H1 (cell line): ENCODE results near the gene SIGLEC10. TPM values are rescaled to one million over a fixed set of nuclear protein-coding genes. Genes with fewer than 3 reads are reported as not detected.

Source experiments
- CTCF ChIA-PET: fragments of 300-600 bp; sonication (Branson Sonifier 250); formaldehyde crosslinking; loops from one replicate; lab custom pipeline; 2021; ENCODE audit not compliant: partially characterized antibody; lab: Charles Lee
- POLR2A ChIA-PET: fragments of 300-600 bp; sonication (Branson Sonifier 250); formaldehyde crosslinking; loops from one replicate; lab custom pipeline; 2021; ENCODE audit warnings: inconsistent platforms; ENCODE audit not compliant: partially characterized antibody; lab: Charles Lee
- DNase-seq, 2 experiments: peaks; one replicate each; pipeline versions ENCODE4 v3.0.0 to v3.0.0-alpha.2; 2010 to 2022; ENCODE audit warnings: low spot score in 2 of 2, low read depth in 1 of 2, mixed read lengths in 1 of 2
- FAIRE-seq: peaks from 2 replicates; lab custom pipeline; 2011; peaks lifted over from hg19 to GRCh38; lab: Jason Lieb, UNC
- H2AFZ ChIP-seq: 2 replicates; pipeline ENCODE4 v1.8.1; 2012; ENCODE audit warnings: low read length, inconsistent platforms
- H2AK5ac ChIP-seq: 2 replicates; pipeline ENCODE4 v1.6.1; 2013; ENCODE audit warnings: low read depth, low read length
- H2BK120ac ChIP-seq: replicated peaks from 2 replicates; pipeline ENCODE3; 2013; ENCODE audit warnings: low read depth, low read length, inconsistent platforms
- H2BK12ac ChIP-seq: 2 replicates; pipeline ENCODE4 v1.6.1; 2013; ENCODE audit warnings: low read depth, low read length
- H2BK15ac ChIP-seq: 2 replicates; pipeline ENCODE4 v1.6.1; 2013; ENCODE audit warnings: low read length
- H2BK20ac ChIP-seq: 2 replicates; pipeline ENCODE4 v1.6.1; 2013; ENCODE audit warnings: low read length
- H2BK5ac ChIP-seq: 2 replicates; pipeline ENCODE4 v1.6.1; 2013; ENCODE audit warnings: low read depth, low read length
- H3K14ac ChIP-seq: 2 replicates; pipeline ENCODE4 v1.6.1; 2013; ENCODE audit warnings: inconsistent platforms; ENCODE audit not compliant: insufficient read length
- H3K18ac ChIP-seq: 2 replicates; pipeline ENCODE4 v1.6.1; 2013; ENCODE audit warnings: low read length; ENCODE audit errors: extremely low read depth
- H3K23ac ChIP-seq: 2 replicates; pipeline ENCODE4 v1.6.1; 2013; ENCODE audit warnings: inconsistent platforms; ENCODE audit not compliant: insufficient read length
- H3K23me2 ChIP-seq: 2 replicates; pipeline ENCODE4 v1.6.1; 2013; ENCODE audit warnings: low read depth, low read length
- H3K27ac ChIP-seq: 2 replicates; pipeline ENCODE4 v1.6.1; 2011; ENCODE audit warnings: low read depth, low read length, inconsistent platforms
- H3K27me3 ChIP-seq, 4 experiments: replicated peaks in 1 of 4; 1 replicate in 1 of 4; 2 replicates in 3 of 4; pipeline versions ENCODE4 v1.6.1 to v1.8.1; 2011 to 2013; ENCODE audit warnings: low read length in 3 of 4, mild to moderate bottlenecking in 3 of 4, inconsistent platforms in 2 of 4, mixed read lengths in 2 of 4, moderate library complexity in 1 of 4; ENCODE audit not compliant: control insufficient read depth in 3 of 4, insufficient read depth in 3 of 4; ENCODE audit errors: extremely low read depth in 1 of 4
- H3K36me3 ChIP-seq, 4 experiments: 2 replicates each; pipeline versions ENCODE4 v1.6.1 to v1.8.1; 2011 to 2013; ENCODE audit warnings: mild to moderate bottlenecking in 4 of 4, low read length in 3 of 4, moderate library complexity in 2 of 4, control low read depth in 1 of 4, inconsistent platforms in 1 of 4; ENCODE audit not compliant: insufficient read depth in 4 of 4, control insufficient read depth in 2 of 4
- H3K4ac ChIP-seq: replicated peaks from 2 replicates; pipeline ENCODE3; 2013; ENCODE audit warnings: low read length, low read depth, mixed read lengths, inconsistent platforms; ENCODE audit not compliant: insufficient read length
- H3K4me1 ChIP-seq, 4 experiments: replicated peaks in 1 of 4; 1 replicate in 1 of 4; 2 replicates in 3 of 4; pipeline versions ENCODE4 v1.6.1 to v1.8.1; 2011 to 2013; ENCODE audit warnings: low read length in 3 of 4, inconsistent platforms in 2 of 4, mixed read lengths in 1 of 4; ENCODE audit not compliant: insufficient read depth in 4 of 4, control insufficient read depth in 3 of 4
- H3K4me2 ChIP-seq, 2 experiments: 2 replicates each; pipeline versions ENCODE4 v1.6.1 to v1.8.1; 2011 to 2013; ENCODE audit warnings: low read depth in 2 of 2, low read length in 2 of 2, control low read depth in 1 of 2, inconsistent platforms in 1 of 2, mild to moderate bottlenecking in 1 of 2; ENCODE audit not compliant: insufficient read depth in 1 of 2
- H3K4me3 ChIP-seq, 4 experiments: fragments of 200-600, 300-600 bp in 1 of 4; sonication (generic), shearing (Covaris generic), sonication (Bioruptor Twin) in 1 of 4; 2 replicates each; pipeline versions ENCODE4 v1.5.1 to v1.8.1; 2011 to 2016; ENCODE audit warnings: low read length in 4 of 4, low read depth in 3 of 4, control low read depth in 2 of 4, inconsistent platforms in 2 of 4, mild to moderate bottlenecking in 2 of 4, mixed read lengths in 1 of 4, moderate library complexity in 1 of 4; ENCODE audit not compliant: insufficient read depth in 2 of 4; ENCODE audit errors: extremely low read depth in 1 of 4
- H3K56ac ChIP-seq: replicated peaks from 2 replicates; pipeline ENCODE3; 2013; ENCODE audit warnings: low read depth, mild to moderate bottlenecking, mixed read lengths, low read length, inconsistent platforms; ENCODE audit not compliant: insufficient read length
- H3K79me1 ChIP-seq: 2 replicates; pipeline ENCODE4 v1.6.1; 2013; ENCODE audit warnings: low read depth, low read length, control low read depth
- H3K79me2 ChIP-seq, 2 experiments: 2 replicates each; pipeline versions ENCODE4 v1.6.1 to v1.8.1; 2012 to 2013; ENCODE audit warnings: low read length in 2 of 2, mild to moderate bottlenecking in 2 of 2, inconsistent platforms in 1 of 2; ENCODE audit not compliant: insufficient read depth in 2 of 2, control insufficient read depth in 1 of 2
- H3K9ac ChIP-seq, 4 experiments: replicated peaks in 1 of 4; 1 replicate in 1 of 4; 2 replicates in 3 of 4; pipeline versions ENCODE4 v1.6.1 to v1.8.1; 2011 to 2013; ENCODE audit warnings: low read depth in 3 of 4, low read length in 3 of 4, control low read depth in 2 of 4, mild to moderate bottlenecking in 2 of 4, moderate library complexity in 2 of 4, inconsistent platforms in 1 of 4; ENCODE audit errors: extremely low read depth in 1 of 4
- H3K9me3 ChIP-seq, 2 experiments: 2 replicates each; pipeline versions ENCODE4 v1.6.1 to v1.8.1; 2012 to 2013; ENCODE audit warnings: mild to moderate bottlenecking in 2 of 2, moderate library complexity in 2 of 2, control low read depth in 1 of 2, inconsistent platforms in 1 of 2, low read depth in 1 of 2, low read length in 1 of 2, mixed read lengths in 1 of 2; ENCODE audit not compliant: insufficient read depth in 2 of 2
- H4K20me1 ChIP-seq, 2 experiments: replicated peaks in 1 of 2; 2 replicates each; pipeline versions ENCODE3 to v1.8.1; 2011 to 2013; ENCODE audit warnings: inconsistent platforms in 2 of 2, low read length in 2 of 2, mild to moderate bottlenecking in 1 of 2; ENCODE audit not compliant: insufficient read depth in 2 of 2, control insufficient read depth in 1 of 2
- H4K5ac ChIP-seq: 2 replicates; pipeline ENCODE4 v1.6.1; 2013; ENCODE audit warnings: low read length, low read depth, mixed read lengths, inconsistent platforms; ENCODE audit not compliant: insufficient read length
- H4K8ac ChIP-seq: 2 replicates; pipeline ENCODE4 v1.8.0; 2013; ENCODE audit warnings: mild to moderate bottlenecking, moderate library complexity, low read length, inconsistent platforms; ENCODE audit not compliant: insufficient read depth; ENCODE audit errors: extremely low read depth
- H4K91ac ChIP-seq: replicated peaks from 2 replicates; pipeline ENCODE3; 2013; ENCODE audit warnings: low read length, mixed read lengths, inconsistent platforms; ENCODE audit not compliant: insufficient read length
- CBX8 ChIP-seq: fragments of 300-800, 300-1000 bp; sonication (generic); IDR thresholded peaks from 2 replicates; pipeline ENCODE4 v1.7.1; 2016; ENCODE audit warnings: low read depth, low read length, borderline replicate concordance
- CHD2 ChIP-seq: IDR thresholded peaks from 2 replicates; pipeline ENCODE4 v1.6.1; 2012; ENCODE audit warnings: low read length, improper control_type of control experiment
- EZH2 ChIP-seq: fragments of 200-600 bp; sonication (generic); IDR thresholded peaks from 2 replicates; pipeline ENCODE4 v1.7.1; 2012; ENCODE audit warnings: low read depth, mild to moderate bottlenecking, moderate library complexity, low read length, inconsistent platforms; ENCODE audit not compliant: severe bottlenecking
- HDAC2 ChIP-seq, 2 experiments: fragments of 300-600 bp in 1 of 2; sonication (generic) in 1 of 2; IDR thresholded peaks; 2 replicates each; pipeline ENCODE4 v1.6.1; 2011 to 2012; ENCODE audit warnings: low read depth in 2 of 2, low read length in 2 of 2, mild to moderate bottlenecking in 2 of 2, moderate library complexity in 2 of 2, borderline replicate concordance in 1 of 2, inconsistent platforms in 1 of 2
- PHF8 ChIP-seq: fragments of 200-600 bp; sonication (generic); conservative IDR thresholded peaks from 2 replicates; pipeline ENCODE4 v1.7.1; 2012; ENCODE audit warnings: low read depth, mild to moderate bottlenecking, inconsistent platforms, low read length, moderate library complexity
- RFX5 ChIP-seq: IDR thresholded peaks from 2 replicates; pipeline ENCODE4 v1.6.1; 2011; ENCODE audit warnings: low read depth, low read length, improper control_type of control experiment, borderline replicate concordance
- SIX5 ChIP-seq: IDR thresholded peaks from 2 replicates; pipeline ENCODE4 v1.6.1; 2011; ENCODE audit warnings: mild to moderate bottlenecking, low read depth, low read length
- SUZ12 ChIP-seq: fragments of 200-600 bp; sonication (generic); IDR thresholded peaks from 2 replicates; pipeline ENCODE4 v1.6.1; 2012; ENCODE audit warnings: mild to moderate bottlenecking, inconsistent platforms, low read length, moderate library complexity, mixed read lengths
- TEAD4 ChIP-seq: IDR thresholded peaks from 2 replicates; pipeline ENCODE4 v1.6.1; 2012; ENCODE audit warnings: low read depth, low read length, inconsistent platforms, mixed read lengths
- WGBS, 2 experiments: shearing (Covaris generic) in 1 of 2; methylation state at CpG; one replicate each; pipeline versions ENCODE4 v1.1.6 to v1.1.7; 2013 to 2015; ENCODE audit warnings: low lambda C conversion rate in 2 of 2, mixed read lengths in 2 of 2, inconsistent platforms in 1 of 2, low coverage in 1 of 2, missing lambda C conversion rate in 1 of 2; ENCODE audit not compliant: insufficient replicate concordance in 2 of 2, insufficient coverage in 1 of 2, insufficient read length in 1 of 2; ENCODE audit errors: extremely low coverage in 1 of 2, missing lambda C conversion rate in 1 of 2; 5-methylcytosine and 5-hydroxymethylcytosine counted together
- polyA plus RNA-seq, 7 experiments: library from polyadenylated mRNA; depleted of rRNA in 3 of 7; stranded (reverse) in 5 of 7; unstranded in 2 of 7; fragments of >200 nt in 5 of 7; fragments of 200-250 nt in 2 of 7; gene quantifications; 1 replicate in 5 of 7; 2 replicates in 1 of 7; 4 replicates in 1 of 7; pipeline versions ENCODE4 v1.2.1 to v1.2.3, GENCODE V29; 2011 to 2013; ENCODE audit warnings: missing spikeins in 2 of 7, mixed read lengths in 2 of 7
- total RNA-seq: library from RNA; stranded (reverse); fragmentation: NEBNext Ultra II Directional; extraction: Animal tissue kit (Norgen Biotek cat#: 25700); gene quantifications from 2 replicates; pipeline ENCODE4 v1.2.1, GENCODE V29; 2021

The SIGLEC10 gene
- total and polyA plus RNA-seq, 2 of the 8 experiments (the other 6 are each of a cell fraction or from before 2014, with no cell fraction given), result 0.06 TPM; not detected in 1

DNA sequence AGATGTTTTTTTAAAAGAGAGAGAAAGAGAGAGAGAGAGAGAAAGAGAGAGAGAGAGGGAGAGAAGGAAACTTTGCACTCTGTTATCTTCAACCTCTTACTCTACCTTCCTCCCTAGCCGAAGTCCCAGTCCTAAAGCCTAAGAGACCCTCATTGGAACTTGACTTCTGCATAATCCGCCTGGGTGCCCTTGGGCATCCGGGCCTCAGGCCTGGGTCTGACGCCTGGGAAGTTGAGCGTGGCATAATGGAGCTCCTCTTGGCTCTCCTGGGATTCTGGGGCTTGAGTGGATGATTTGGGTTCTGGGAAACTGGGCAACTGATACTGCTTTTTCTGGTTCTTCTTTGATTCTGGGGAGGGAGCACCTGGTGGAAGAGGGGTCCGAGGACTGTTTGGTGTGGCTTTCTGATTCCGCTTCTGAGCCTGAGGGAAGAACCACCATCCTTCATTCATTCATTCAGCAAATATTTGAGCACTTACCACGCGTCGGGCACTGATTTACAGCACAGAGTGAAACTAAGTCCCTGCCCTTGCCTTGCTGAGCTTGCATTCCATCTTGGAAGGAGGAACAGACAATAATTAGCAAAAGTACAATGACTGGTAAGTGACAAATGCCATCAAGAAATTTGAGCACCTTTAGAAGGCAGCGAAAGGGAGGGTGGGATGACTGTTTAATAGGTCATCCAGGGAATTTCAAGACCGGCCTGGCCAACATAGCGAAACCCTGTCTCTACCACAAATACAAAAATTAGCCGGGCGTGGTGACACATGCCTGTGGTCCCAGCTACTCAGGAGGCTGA is 6.3 kb downstream of the SIGLEC10 start:
- 94% methylated on average over 15 of the region's 15 CpGs; no CpG with 5 or more reads in 1 of the 2 experiments for WGBS, 2 experiments
- H2BK5ac ChIP-seq, result no peak overlapping the region
- H3K9me3 ChIP-seq, result peaks cover 0 to 3% of the 10 kb centered on the region in 2 experiments; a peak in 1 of 4 replicates
- no peaks in the 10 kb centered on the region for H3K79me1 ChIP-seq
- no peak overlapping the region for H2BK20ac ChIP-seq
- ChIA-PET CTCF (interaction anchor here (7.0 to 7.5 kb wide), 2 partner anchors 8 to 15 kb away, joined by 58 to 74 read pairs; partner anchors contain the start of gene SIGLEC10), POLR2A (no interaction called here)
- H3K27me3 ChIP-seq, result no peaks in the 10 kb centered on the region
- no peak overlapping the region for H3K4me2 ChIP-seq
- no peak overlapping the region for H2BK15ac ChIP-seq
- H4K20me1 ChIP-seq, result no peaks in the 10 kb centered on the region
- peaks cover 0 to 13% (median 4%) of the 10 kb centered on the region in 4 experiments; a peak in 6 of 7 replicates for H3K4me1 ChIP-seq
- no peak for DNase-seq
- H3K56ac ChIP-seq, result no peak overlapping the region
- H2AK5ac ChIP-seq, result no peak overlapping the region
- no peak overlapping the region for H2BK12ac ChIP-seq
- no peak overlapping the region for H2AFZ ChIP-seq
- H3K23me2 ChIP-seq, result peaks cover 2% of the 10 kb centered on the region; the same call in 1 of the 2 replicates
- no peaks in the 10 kb centered on the region for H3K36me3 ChIP-seq
- no peak for FAIRE-seq
- no peak overlapping the region for H3K4ac ChIP-seq
- no peak overlapping the region for H3K27ac ChIP-seq
- no peak overlapping the region for H3K4me3 ChIP-seq
- no peak overlapping the region for H2BK120ac ChIP-seq
- H4K91ac ChIP-seq, result no peak overlapping the region
- no peak overlapping the region for H4K8ac ChIP-seq
- H3K23ac ChIP-seq, result no peak overlapping the region
- H4K5ac ChIP-seq, result no peak overlapping the region
- H3K14ac ChIP-seq, result no peak overlapping the region
- H3K79me2 ChIP-seq, result no peaks in the 10 kb centered on the region
- H3K18ac ChIP-seq, result no peak overlapping the region
- H3K9ac ChIP-seq, result no peak overlapping the region
- TF ChIP-seq CHD2 (no peak), EZH2 (no peak), SUZ12 (no peak), PHF8 (no peak), HDAC2 (IDR thresholded peaks at IDR 0.05; ENCODE audit: borderline replicate concordance in 1 of 2, low read depth in 2 of 2, low read length in 2 of 2) (no peak), SIX5 (no peak), TEAD4 (no peak), CBX8 (no peak), RFX5 (no peak)
